Uterus (tissue), 2 donors: ENCODE measurements around the gene ZSWIM6.

Experiments
- POLR2A ChIP-seq, 2 donors: fragments of 450-650 bp; IDR thresholded peaks; one replicate each; pipeline ENCODE4 v1.6.1; 2016; ENCODE audit warnings: antibody characterized with exemption in 2 of 2, mild to moderate bottlenecking in 1 of 2, moderate library complexity in 1 of 2
- TF ChIP-seq, protein P1 (sequence below), 4 experiments: fragments of 200-600 bp in 2 of 4; fragments of 450-650 bp in 2 of 4; sonication (generic) in 2 of 4; IDR thresholded peaks; one replicate each; pipeline ENCODE4 v1.5.1; 2016 to 2019; ENCODE audit warnings: antibody characterized with exemption in 4 of 4, mild to moderate bottlenecking in 2 of 4, moderate library complexity in 1 of 4

DNA sequence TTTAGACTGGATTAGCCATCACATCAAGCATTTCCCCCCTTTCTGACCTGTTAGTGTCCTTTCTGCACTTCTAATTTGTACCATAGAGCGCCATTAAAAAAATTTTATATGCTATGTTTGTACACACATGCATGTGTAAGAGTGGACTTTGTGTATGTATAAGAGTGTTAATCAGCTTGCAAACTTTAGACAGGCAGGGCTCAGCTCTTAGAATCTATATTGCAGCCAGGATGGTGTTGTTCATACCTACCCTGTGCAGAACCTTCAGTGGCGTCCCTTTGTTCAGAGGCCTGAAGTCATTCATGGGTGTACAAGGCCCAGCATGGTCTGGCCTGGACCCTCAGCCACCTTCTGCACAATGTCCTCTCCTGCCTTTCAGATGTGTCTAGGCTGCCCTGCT, 19.7 kb downstream of the ZSWIM6 start:
- TF ChIP-seq, protein P1, sequence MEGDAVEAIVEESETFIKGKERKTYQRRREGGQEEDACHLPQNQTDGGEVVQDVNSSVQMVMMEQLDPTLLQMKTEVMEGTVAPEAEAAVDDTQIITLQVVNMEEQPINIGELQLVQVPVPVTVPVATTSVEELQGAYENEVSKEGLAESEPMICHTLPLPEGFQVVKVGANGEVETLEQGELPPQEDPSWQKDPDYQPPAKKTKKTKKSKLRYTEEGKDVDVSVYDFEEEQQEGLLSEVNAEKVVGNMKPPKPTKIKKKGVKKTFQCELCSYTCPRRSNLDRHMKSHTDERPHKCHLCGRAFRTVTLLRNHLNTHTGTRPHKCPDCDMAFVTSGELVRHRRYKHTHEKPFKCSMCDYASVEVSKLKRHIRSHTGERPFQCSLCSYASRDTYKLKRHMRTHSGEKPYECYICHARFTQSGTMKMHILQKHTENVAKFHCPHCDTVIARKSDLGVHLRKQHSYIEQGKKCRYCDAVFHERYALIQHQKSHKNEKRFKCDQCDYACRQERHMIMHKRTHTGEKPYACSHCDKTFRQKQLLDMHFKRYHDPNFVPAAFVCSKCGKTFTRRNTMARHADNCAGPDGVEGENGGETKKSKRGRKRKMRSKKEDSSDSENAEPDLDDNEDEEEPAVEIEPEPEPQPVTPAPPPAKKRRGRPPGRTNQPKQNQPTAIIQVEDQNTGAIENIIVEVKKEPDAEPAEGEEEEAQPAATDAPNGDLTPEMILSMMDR (IDR thresholded peaks at IDR 0.05) = no peak
- TF ChIP-seq POLR2A (IDR thresholded peaks at IDR 0.05) = no peak
